ENCODE measurements around the gene MPHOSPH10. TPM values are rescaled to one million over a fixed set of nuclear protein-coding genes. Genes with fewer than 3 reads are reported as not detected.
"Not testable (repeated sequence)": the region's sequence is repeated elsewhere in the genome, so short reads cannot be mapped to it uniquely, and the experiment has no call there.

Gene MPHOSPH10
- total RNA-seq, 4 donors from 2014 or later = 27.8 to 49.1 (median 32.8) TPM

DNA sequence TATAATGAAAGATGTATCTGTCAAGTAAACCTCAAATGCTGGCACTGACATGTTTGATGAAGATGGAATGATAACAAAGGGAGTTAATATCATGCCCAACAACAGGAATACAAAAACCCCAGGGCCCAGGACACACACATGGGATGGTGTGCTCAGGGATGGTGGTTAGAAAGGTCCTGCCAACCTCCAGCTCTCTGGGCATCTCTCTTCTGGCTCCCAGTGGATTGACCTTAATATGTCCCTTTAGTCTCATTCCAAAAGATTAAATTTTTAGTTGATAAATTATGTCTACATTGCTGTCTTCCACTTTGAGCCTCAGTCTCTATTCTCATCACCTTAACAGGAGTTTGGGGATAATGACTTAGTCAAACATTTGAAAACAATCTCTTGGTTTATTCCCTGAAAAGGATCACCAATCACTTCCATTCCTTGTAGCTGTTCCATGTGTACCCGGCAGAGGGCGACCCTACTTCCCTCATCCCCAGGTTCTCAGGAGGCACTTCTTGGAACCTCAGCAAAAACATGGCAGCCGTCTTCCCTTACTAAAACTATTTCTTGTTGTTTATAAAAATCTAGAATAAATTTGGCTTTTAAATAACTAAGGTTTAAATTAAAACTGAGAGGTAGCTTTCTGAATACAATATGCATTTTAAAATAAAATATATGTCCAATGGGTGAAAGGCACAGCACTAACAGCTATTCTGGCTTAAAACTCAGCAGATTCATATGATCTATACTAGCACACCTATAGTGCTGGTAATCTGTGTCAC is 30.1 kb upstream of the MPHOSPH10 start:
- DNase-seq = peak; percentile 18 to 24
- Histone ChIP-seq H3K27ac (no peak overlapping the region), H3K4me1 (no peaks in the 10 kb centered on the region), H3K4me3 (no peak overlapping the region), H3K36me3 (no peaks in the 10 kb centered on the region), H3K9me3 (no peaks in the 10 kb centered on the region), H3K27me3 (no peaks in the 10 kb centered on the region)
- ATAC-seq = peak in 1 of 2 donors; percentile 82
- TF ChIP-seq CTCF (IDR thresholded peaks at IDR 0.05 in 4 of 5, conservative IDR thresholded peaks at IDR 0.05 in 1 of 5) (peak in 4 of 5 experiments; percentile 54 to 73 (median 62)), POLR2A (IDR thresholded peaks at IDR 0.05) (no peak)
- in situ Hi-C loops (cut with MboI; ENCODE audit: low sequenced_read_pairs in 4 of 4) (loop anchor here in 1 of 4 donors (10.0 kb wide), 1 partner anchor 94 kb away; no protein-coding TSS in a partner anchor), intact Hi-C loops (cut with DNase I; ENCODE audit: low total_unique reads) (loop anchor here (1.0 kb wide), 1 partner anchor 91 kb away; no protein-coding TSS in a partner anchor)

DNA sequence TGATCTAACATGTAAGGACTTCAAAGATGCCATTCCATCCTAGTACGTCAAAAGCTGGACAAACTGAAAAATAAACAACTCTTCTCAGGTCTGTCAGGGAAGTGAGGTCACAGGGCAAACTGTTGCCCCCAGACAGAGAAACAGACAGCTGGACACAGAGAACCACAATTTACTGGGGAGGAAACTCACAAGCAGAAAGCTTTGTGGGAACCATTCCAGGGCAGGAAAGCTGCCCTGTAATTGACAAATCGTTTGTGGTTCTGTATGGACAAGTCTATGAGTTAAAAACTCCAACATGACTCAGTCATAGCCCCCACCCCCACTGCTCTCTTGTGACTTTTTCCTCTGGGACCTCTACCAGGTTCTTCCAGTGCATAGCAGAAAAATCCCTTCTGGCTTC is 28.8 kb upstream of the MPHOSPH10 start:
- no peaks in the 10 kb centered on the region for H3K9me3 ChIP-seq
- H3K4me1 ChIP-seq = no peaks in the 10 kb centered on the region
- no peaks in the 10 kb centered on the region for H3K36me3 ChIP-seq
- no peak overlapping the region for H3K4me3 ChIP-seq
- TF ChIP-seq POLR2A (IDR thresholded peaks at IDR 0.05) (no peak), CTCF (IDR thresholded peaks at IDR 0.05 in 4 of 5, conservative IDR thresholded peaks at IDR 0.05 in 1 of 5) (no peak)
- in situ Hi-C loops (cut with MboI; ENCODE audit: low sequenced_read_pairs in 4 of 4) = loop anchor here in 1 of 4 donors (10.0 kb wide), 1 partner anchor 93 kb away; no protein-coding TSS in a partner anchor
- intact Hi-C loops (cut with DNase I; ENCODE audit: low total_unique reads) = no loop called here
- DNase-seq (no peak), ATAC-seq (no peak)
- H3K27ac ChIP-seq = no peak overlapping the region
- H3K27me3 ChIP-seq = no peaks in the 10 kb centered on the region

GRCh38 chr2:71102981-71103681 is 27.3 kb upstream of the MPHOSPH10 start:
- ATAC-seq (no peak), DNase-seq (no peak)
- no peaks in the 10 kb centered on the region for H3K36me3 ChIP-seq
- no peaks in the 10 kb centered on the region for H3K27me3 ChIP-seq
- no peak for TF ChIP-seq POLR2A (IDR thresholded peaks at IDR 0.05)
- no peak for TF ChIP-seq CTCF (IDR thresholded peaks at IDR 0.05 in 4 of 5, conservative IDR thresholded peaks at IDR 0.05 in 1 of 5)
- no peaks in the 10 kb centered on the region for H3K4me1 ChIP-seq
- H3K27ac ChIP-seq = no peak overlapping the region
- intact Hi-C loops (cut with DNase I; ENCODE audit: low total_unique reads) = no loop called here
- H3K9me3 ChIP-seq = no peaks in the 10 kb centered on the region
- no peak overlapping the region for H3K4me3 ChIP-seq
- in situ Hi-C loops (cut with MboI; ENCODE audit: low sequenced_read_pairs in 4 of 4) = loop anchor here in 1 of 4 donors (10.0 kb wide), 1 partner anchor 92 kb away; no protein-coding TSS in a partner anchor

- no peak for TF ChIP-seq CTCF (IDR thresholded peaks at IDR 0.05 in 4 of 5, conservative IDR thresholded peaks at IDR 0.05 in 1 of 5)
- TF ChIP-seq POLR2A (IDR thresholded peaks at IDR 0.05) = no peak
- no peaks in the 10 kb centered on the region for H3K4me1 ChIP-seq
- intact Hi-C loops (cut with DNase I; ENCODE audit: low total_unique reads) (no loop called here), in situ Hi-C loops (cut with MboI; ENCODE audit: low sequenced_read_pairs in 4 of 4) (loop anchor here in 1 of 4 donors (10.0 kb wide), 1 partner anchor 91 kb away; no protein-coding TSS in a partner anchor)
- DNase-seq = no peak
- ATAC-seq = no peak
- no peaks in the 10 kb centered on the region for H3K27me3 ChIP-seq
- no peak overlapping the region for H3K27ac ChIP-seq
- no peaks in the 10 kb centered on the region for H3K9me3 ChIP-seq
- no peak overlapping the region for H3K4me3 ChIP-seq
- H3K36me3 ChIP-seq = no peaks in the 10 kb centered on the region
These were observed 26.6 kb upstream of the MPHOSPH10 start for GRCh38 chr2:71103809-71104208.

DNA sequence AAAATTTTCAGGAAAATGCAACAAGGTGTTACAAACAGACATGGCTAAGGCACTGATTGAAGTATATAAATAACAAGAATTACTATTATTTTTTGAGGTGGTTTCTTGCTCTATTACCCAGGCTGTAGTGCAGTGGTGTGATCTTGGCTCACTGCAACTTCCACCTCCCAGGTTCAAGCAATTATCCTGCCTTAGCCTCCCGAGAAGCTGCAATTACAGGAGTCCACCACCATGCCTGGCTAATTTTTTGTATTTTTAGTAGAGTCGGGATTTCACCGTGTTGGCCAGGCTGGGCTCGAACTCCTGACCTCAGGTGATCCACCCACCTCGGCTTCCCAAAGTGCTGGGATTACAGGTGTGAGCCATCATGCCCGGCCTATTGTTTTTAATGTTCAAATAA is 24.0 kb upstream of the MPHOSPH10 start:
- H3K9me3 ChIP-seq; H3K27me3 ChIP-seq; intact Hi-C loops (cut with DNase I; ENCODE audit: low total_unique reads); H3K27ac ChIP-seq; DNase-seq; H3K4me1 ChIP-seq; ATAC-seq; H3K4me3 ChIP-seq: not testable (repeated sequence)
- in situ Hi-C loops (cut with MboI; ENCODE audit: low sequenced_read_pairs in 4 of 4) = loop anchor here in 1 of 4 donors (10.0 kb wide), 1 partner anchor 88 kb away; no protein-coding TSS in a partner anchor
- peaks cover 0 to 12% of the 10 kb centered on the region in 2 donors for H3K36me3 ChIP-seq
